GM12875 (cell line): ENCODE results near the gene AK8.

Source experiments
- H3K4me3 ChIP-seq: one replicate; pipeline ENCODE4 v1.5.1; 2011; ENCODE audit warnings: low read depth, low read length, control low read depth
- TF ChIP-seq, protein P1 (sequence below): IDR thresholded peaks from 2 replicates; pipeline ENCODE4 v1.5.1; 2011; ENCODE audit warnings: low read depth, mild to moderate bottlenecking, control low read depth, inconsistent platforms, low read length, moderate library complexity, borderline replicate concordance; ENCODE audit not compliant: insufficient read depth

AK8 gene

DNA sequence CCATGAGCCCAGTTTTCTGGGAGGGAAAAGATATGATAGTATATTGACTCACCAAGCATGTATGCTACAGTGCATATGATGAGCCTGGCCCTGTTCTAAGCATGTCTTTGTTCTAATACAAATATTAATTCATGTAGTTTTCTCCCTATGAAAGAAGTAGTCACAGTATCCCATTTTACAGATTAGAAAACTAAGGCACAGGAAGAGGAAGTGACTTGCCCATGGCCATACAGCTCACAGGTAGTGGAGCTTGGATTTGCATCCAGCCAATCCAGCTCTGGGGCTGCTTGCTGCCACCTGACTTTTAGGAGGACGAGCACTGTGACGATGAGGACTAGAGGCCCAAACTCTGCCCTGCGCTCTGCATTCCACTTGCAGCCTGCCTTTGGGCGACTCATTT lies 76.4 kb downstream of the AK8 start:
- no peak overlapping the region for H3K4me3 ChIP-seq
- TF ChIP-seq, protein P1, sequence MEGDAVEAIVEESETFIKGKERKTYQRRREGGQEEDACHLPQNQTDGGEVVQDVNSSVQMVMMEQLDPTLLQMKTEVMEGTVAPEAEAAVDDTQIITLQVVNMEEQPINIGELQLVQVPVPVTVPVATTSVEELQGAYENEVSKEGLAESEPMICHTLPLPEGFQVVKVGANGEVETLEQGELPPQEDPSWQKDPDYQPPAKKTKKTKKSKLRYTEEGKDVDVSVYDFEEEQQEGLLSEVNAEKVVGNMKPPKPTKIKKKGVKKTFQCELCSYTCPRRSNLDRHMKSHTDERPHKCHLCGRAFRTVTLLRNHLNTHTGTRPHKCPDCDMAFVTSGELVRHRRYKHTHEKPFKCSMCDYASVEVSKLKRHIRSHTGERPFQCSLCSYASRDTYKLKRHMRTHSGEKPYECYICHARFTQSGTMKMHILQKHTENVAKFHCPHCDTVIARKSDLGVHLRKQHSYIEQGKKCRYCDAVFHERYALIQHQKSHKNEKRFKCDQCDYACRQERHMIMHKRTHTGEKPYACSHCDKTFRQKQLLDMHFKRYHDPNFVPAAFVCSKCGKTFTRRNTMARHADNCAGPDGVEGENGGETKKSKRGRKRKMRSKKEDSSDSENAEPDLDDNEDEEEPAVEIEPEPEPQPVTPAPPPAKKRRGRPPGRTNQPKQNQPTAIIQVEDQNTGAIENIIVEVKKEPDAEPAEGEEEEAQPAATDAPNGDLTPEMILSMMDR = no peak

DNA sequence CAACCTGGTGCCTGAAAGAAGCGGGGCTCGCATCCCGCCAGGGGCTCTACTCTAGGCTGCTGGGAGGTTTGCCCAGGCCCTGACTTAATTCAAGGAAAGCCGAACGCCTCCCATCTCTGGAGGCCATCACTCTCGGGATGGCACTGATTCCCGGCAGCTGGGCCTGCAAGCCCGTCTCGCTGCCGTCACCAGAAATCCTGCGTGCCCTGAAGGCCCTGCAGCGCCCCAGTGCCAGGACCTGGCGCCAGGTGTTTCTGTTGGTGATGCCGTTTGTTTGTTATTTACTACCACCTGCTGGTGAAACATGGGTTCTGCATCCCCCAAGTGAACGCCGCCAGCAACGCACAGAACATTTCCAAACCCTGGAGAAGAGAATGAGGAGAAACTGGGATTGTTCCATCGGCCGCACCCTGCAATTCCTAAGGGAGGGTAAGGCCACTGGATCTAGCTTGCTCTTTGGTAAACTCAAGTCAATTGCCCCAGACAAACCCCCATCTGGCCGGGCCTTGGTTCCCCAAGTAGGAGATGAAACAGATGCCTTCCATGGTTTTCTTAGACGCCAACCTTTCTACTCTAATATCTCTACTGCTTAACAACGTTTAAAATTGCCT lies 77.9 kb downstream of the AK8 start:
- TF ChIP-seq, protein P1 = peak; percentile 76
- no peak overlapping the region for H3K4me3 ChIP-seq

DNA sequence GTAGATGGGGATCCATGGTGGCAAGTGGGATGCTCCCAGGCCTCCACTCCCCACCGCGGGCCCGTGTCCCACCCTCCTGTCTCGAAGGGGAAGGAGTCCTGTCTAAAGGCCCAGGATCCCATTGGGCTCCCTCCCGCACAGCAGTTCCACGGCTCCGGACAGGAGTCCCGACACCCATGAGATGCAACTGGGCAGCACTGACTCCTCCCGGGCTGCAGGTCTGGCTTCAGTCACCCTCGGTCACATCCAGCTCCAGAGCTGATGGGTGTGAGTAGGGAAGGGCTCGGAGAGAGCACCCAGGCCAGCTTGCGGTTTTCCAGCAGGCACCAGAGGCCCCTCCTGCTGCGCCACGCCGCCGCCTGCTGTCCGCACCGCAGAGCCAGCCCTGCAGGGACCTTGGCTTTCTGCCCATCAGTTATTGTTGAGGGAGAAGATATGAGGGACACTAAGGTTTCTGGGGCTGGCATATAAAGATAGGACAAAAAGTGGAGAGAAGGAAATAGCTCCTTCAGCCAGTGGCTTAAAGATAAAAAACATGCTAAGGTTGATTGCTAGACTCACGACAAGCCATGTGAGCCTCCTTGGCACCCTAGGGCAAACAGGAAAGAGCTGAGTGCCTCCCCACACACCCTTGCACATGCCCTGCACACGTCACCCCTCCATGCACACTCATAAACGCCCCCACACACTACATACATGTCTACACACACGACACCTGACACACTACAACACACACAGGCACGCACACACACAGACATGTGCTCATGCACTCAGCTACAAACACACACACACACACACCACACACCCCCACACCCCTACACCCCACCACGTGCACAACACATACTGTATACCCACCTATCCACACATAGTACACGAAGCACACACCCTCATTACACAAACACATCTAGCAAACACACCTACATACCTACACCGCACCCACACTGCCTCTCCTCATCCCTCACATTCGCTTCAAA lies 79.0 kb downstream of the AK8 start:
- TF ChIP-seq, protein P1 = no peak
- no peak overlapping the region for H3K4me3 ChIP-seq

DNA sequence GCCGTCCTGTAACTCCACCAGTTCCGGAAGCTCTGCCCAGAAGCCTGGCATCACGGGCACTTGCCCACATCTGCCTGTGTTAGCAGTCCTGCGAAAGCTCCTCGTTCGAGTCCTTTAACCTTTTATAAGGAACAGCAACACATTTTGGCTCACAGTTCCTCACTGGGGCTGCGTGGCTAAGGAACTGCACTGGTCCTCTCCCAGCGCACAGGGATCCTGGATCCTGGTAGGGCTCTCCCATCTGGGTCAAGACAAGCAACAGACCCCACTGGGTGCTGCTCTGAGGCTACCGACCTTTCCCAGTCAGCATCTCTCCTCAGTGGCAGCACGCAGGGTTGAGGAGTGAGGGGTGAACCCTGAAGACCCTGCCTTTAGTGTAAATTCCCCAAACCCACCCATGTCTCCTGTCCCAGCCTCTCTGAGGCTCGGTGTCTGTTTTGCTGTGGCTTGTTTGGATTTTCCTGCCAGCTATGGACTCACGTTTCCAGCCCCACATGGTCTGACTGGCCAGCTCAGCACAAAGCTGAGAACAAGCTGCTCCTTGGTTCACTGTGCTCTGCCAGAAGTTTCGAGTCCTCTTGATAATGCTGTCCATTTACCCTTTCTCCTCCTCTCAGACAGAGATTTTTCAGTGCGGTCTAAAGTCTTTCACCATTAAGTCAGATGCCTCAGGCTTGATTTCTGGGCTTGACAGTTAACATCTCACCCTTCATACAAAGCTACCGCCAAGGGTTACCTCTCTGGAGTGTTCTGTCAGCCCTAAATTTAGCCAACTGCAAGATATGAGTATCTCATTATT lies 80.0 kb downstream of the AK8 start:
- H3K4me3 ChIP-seq = no peak overlapping the region
- TF ChIP-seq, protein P1 = no peak

DNA sequence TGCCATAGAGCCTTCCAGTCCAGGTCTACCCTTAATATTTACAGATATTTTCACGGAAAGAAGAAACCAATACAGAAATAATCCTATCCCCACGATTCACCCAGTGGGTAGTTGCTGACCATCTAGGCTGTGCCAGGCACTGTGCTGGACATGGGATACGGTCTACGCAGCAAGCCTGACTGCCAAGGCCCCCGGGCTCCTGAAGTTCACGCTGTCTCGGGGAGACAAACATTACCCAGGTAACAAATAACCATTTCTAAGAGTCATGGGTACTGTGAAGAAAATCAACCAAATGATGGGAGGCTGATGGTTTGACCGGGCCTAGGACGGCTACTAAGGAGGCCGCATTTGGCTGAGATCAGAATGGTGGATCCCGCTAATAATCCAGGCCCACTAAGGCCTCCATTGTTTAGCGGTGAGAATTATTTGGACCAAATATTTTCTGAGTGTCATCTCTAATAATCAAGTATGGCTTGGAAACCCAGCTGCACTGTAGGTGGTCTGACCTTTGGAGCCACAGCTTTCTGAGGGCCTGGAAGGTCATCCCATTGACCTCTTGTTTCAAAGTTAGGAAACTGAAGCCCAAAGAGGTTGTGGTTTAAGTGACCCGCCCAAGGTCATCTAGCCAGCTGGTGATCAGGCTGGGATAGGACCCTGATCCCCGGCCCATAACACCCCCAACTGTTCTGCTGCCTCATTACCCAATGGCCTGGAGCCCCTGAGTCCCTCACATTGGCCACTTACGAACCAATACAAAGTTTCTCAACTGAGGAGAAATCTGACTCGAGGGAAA lies 82.4 kb downstream of the AK8 start:
- TF ChIP-seq, protein P1 = no peak
- H3K4me3 ChIP-seq = no peak overlapping the region

DNA sequence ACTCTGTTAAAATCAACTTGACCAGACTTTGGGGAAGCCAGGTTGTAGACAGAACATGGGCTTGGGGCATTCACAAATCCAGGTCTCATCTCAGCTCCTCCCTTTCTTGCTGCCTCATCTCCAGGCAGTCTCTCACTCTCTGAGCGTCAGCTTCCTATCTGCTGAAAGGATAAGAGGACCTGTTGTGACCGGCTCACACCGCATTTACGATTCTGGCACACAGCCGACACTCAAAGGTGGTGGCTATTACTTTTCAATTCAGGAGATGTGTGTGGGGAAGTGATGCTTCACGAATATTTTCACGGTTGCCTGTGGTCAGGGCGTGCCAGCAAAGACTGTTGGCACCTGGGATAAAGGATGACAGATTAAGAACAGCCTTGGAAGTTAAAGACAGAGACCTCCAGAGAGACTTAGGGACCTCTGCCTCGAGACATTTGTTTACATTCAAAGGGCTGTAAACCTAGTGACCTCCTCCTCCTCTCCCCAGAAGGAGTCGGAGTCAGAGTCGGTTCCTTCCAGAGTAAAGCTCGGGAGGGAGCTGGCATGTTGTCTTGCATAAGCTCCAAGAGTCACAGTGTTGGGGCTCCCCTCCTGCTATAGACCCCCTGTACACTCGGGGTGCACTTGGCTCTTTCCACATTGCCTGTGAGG lies 83.2 kb downstream of the AK8 start:
- TF ChIP-seq, protein P1 = no peak

More for the DNA sequence above, 83.2 kb downstream of the AK8 start:
- no peak overlapping the region for H3K4me3 ChIP-seq
